Epidermal melanocyte (primary cell): ENCODE data around the gene KCNT1.

Source experiments
- DNase-seq: peaks from one replicate; pipeline ENCODE4 v3.0.0; 2011; ENCODE audit warnings: low spot score; ENCODE audit not compliant: insufficient read length

Gene KCNT1

GRCh38 chr9:135744333-135745070, 42.5 kb downstream of the KCNT1 start:
- no peak for DNase-seq

- no peak for DNase-seq
Observed at GRCh38 chr9:135745189-135745588, 43.2 kb downstream of the KCNT1 start.

DNA sequence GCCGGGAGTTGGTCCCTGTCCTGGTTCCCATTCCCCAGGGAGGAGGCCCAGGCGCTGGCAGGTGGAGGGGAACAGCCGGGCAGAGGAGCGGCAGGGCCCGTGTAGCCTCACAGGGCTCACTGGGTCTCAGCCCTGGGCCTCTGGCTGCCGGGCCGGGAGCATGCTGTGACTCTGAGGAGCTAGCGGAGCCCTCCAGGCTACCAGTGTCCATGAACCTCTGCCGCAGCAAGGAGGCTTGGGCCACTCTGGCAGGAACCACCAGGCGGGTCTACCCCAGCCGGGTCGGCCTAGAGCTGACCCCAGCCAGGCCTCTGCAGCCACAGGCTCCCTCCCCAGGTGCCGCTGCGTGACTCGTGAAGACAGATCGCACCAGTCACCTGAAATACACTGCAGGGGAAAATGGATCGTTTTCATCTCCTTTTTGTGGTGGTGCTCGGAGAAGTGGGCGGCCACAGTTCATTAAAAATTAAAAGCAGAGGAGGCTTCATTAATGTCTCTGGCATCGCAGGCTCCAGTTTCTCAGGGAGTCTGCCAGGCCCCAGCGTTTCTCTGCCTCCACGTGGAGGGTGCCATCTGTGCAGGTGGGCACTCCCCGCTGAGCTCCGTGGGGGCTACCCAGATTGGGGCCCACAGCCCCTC, 43.8 kb downstream of the KCNT1 start:
- no peak for DNase-seq

GRCh38 chr9:135746565-135746964, 44.6 kb downstream of the KCNT1 start:
- DNase-seq, result no peak

DNA sequence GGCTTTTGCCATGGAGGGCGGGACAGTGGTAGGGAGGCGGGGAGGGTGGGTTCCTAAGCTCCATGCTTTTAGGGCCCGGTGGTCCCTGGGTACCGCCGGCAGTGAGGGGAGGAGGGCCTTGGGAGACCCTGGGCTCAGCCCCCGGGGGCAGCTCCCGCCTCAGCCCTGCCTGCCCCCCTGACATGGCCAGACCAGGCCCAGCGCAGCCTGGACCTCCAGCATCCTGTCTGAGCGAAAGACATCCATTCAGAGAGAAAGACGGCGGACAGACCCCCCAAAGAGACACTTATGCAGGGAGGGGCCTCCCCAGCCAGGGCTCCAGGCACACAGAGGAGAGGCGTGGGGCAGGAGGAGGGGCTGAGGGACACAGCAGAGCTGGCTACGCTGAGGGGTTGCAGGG, 45.3 kb downstream of the KCNT1 start:
- no peak for DNase-seq

- no peak for DNase-seq
Observed at GRCh38 chr9:135748676-135749075, 46.7 kb downstream of the KCNT1 start.

DNA sequence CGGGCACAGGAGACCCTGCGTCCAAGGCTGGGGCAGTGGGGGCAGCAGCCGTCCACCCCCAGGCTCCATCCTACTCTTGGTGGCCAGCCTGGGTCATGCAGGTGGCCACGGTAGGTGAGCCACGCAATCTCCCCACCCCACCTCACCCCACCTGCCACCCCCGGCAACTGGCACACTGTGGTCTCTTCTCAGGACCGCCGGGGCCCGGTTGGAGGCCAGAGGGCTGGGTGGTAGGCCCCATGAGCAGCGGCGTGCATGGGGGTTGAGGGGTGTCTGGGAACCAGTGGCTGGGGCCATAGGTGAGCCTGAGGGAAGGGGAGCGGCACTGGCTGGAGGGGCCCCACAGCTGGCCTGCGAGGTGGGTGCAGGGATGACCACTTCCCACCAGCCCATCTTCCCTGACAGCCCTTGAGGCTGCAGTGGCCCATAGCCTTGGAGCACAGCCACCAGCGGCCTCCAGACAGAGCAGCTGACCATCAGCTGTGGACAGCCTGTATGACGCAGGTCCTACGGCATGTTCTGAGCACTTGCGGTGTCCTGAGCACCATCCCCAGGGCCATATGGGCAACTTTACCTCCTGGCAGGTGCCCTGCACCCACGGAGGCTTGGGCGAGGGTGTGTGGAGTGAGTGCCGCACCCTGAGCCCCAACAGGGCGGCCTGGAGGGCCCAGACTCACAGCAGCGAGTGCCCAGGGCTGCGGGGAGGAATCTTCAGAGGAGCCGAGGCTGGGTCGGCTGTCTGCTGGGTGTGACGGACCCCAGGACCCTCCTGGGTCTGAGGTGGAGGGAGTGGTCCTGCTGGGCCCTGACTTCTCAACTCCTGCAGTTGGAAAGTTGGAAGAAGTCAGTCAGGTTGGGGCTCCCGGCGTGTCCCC, 47.4 kb downstream of the KCNT1 start:
- no peak for DNase-seq

DNA sequence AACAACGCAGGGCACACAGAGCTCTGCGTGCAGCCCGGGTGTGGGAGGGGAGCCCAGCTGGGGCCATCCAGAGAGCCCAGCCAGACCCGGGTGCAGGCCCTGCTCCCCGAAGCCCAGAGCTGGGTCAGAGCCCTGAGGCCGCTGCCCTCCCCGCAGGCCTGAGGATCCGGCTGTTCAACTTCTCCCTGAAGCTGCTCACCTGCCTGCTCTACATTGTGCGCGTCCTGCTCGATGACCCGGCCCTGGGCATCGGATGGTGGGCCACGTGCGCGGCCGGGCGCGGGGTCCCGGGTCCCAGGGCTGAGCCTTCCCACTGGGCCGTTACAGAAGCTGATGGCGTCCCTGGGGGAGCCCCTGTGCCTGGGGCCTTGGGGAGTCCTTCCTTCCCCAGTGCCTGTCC, 48.8 kb downstream of the KCNT1 start:
- DNase-seq, result no peak

GRCh38 chr9:135751501-135751900, 49.5 kb downstream of the KCNT1 start:
- no peak for DNase-seq

DNA sequence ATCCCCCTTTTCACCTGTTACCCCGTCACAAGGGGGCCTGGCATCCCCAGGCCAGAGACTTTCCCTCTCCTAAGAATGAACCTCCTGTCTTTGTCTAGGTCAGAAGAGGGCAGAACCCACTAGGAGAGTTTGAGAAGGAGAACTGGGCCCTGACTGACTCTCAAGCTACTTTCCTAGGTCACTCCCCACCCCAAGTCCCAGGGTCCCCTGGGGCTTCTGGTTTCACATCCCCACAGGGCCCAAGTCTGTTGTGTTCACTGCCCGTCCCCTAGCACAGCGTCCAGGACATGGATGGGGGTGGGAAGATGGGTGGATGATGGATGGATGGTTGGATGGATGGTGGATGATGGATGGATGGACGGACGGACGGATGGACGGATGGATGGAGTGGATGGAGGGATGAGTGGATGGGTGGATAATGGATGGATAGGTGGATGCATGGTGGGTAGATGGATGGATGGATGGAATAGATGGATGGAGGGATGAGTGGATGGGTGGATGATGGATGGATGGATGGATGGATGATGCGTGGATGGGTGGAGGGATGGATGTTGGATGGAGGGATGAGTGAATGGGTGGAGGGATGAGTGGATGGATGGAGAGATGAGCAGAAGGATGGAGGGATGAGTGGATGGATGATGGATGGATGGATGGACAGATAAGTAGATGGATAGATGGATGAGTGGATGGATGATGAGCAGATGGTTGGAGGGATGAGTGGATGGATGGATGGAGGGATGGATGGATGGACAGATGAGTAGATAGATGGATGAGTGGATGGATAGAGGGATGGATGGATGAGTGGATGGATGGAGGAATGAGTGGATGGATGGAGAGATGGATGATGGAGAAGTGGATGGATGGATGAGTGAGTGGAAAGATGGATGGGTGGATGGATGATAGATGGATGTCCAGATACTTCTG, 50.6 kb downstream of the KCNT1 start:
- no peak for DNase-seq

GRCh38 chr9:135753391-135754105, 51.6 kb downstream of the KCNT1 start:
- no peak for DNase-seq

DNA sequence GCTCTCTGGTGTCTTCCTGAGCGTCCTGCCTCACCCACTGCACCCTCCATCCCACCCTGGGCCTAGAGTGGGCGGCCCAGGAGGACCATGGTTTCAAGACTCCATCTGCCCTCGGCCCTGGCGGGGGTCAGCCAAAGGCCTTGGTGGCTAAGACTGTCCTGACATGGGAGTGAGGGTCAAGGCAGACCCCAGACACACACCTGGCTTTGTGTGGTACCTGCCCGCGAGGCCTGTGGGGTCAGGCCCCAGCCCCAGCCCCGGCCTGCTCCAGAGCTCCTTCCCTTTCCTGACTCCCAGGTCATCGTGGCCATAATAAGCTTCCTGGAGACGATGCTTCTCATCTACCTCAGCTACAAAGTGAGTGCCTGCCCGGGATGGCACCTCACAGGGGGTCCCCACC, 54.6 kb downstream of the KCNT1 start:
- DNase-seq, result no peak

DNA sequence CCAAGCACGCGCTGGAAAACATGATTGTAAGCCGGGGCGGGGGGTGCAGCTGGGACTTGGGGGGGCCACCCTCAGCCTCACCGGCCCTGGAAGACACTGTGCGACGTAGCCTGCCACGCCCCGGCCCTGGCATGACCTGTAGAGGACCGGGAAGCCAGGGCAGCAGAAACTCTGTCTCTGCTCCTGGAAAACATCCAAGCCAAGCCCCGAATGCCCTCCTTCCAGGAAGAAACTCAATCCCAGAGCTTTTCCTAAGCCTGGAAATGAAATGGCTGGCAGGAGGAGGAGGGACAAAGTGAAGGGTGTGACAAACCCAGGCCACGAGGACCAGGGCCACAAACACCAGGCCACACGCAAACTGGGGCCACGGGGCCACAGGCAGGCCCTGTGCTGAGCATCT, 55.4 kb downstream of the KCNT1 start:
- no peak for DNase-seq

GRCh38 chr9:135758056-135758455, 56.1 kb downstream of the KCNT1 start:
- DNase-seq, result no peak

GRCh38 chr9:135758870-135759269, 56.9 kb downstream of the KCNT1 start:
- no peak for DNase-seq

- DNase-seq, result no peak
Observed at GRCh38 chr9:135759676-135760300, 57.8 kb downstream of the KCNT1 start.

GRCh38 chr9:135760465-135760864, 58.5 kb downstream of the KCNT1 start:
- no peak for DNase-seq

- no peak for DNase-seq
Observed at GRCh38 chr9:135761150-135761844, 59.3 kb downstream of the KCNT1 start.

- DNase-seq, result no peak
Observed at GRCh38 chr9:135761845-135762168, 59.8 kb downstream of the KCNT1 start.

DNA sequence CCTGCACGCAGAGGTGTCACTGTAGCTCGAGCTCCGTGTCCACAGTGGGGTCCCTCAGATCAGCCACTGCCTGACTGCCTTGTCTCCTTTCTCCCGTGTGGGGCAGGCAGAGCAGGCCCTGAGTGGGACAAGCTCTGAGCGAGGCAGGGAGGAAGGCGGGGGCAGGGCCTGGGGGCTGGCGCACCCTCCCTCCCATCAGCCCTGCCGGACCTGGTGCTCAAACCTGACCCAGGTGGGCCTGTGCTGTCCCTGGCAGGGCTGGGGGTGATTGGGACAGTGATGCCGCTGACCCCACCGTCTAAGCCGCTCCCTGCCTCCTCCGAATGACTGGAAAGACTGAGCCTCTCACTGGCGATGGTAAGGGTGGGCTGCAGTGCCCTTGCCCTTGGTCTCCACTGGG, 60.9 kb downstream of the KCNT1 start:
- DNase-seq, result no peak
